HG03159 (cell line): ENCODE measurements around the gene FAM107B.

Source experiments
- ATAC-seq: cut with Tn5 transposase; IDR thresholded peaks from one replicate; pipeline ENCODE4 v1.9.1; 2021; ENCODE audit warnings: mild to moderate bottlenecking, moderate library complexity; ENCODE audit not compliant: unreplicated experiment

FAM107B gene

DNA sequence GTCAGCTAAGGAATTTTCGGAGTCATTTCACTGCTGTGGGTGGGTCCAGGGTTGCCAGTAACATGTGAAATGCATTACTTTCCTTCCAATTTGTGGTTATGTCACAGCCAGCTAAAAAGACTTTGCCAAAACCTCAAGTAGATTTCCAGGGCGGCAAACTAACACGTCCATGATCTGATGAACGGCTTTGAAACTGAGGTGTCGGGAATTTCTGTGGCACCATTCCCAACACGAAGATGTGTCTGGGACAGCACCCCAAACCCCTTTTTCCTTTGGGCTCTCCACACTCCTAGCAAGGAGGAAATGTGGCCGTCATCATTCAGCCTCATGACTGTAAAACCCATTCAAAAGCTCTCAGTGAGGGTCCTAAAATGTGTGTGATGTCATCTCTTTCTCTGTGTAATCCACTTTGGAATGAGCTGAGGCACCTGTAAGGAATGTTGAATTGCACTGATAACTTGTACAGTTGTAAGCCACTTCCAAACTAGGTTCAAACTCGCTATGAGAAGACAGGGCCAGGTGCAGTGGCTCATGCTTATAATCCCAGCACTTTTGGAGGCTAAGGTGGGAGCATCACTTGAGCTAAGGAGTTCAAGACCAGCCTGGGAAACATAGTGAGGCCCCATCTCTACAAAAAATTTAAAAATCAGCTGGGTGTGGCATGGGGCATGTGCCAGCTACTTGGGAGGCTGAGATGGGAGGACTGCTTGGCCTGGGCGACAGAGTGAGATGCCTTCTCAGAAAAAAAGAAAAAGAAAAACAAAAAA is 297.9 kb downstream of the FAM107B start:
- no peak for ATAC-seq

DNA sequence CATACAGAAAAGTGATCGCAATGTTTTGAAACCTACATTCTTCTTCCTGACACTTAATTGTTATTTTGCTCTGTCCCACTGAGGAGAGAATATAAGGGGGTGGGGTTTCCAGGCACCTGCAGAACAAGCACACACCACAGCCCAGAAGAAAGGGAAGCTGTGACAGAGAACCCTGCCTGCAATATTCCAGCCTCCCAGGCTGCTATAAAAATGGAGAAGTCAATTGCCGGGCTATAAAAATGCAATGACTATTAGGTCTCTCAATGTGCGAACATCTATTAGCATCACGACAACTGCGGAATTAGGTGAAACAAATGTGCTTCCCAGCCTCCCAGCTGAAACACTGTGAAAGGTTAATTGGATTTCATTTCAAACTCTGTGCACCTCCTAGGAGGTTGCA is 298.7 kb downstream of the FAM107B start:
- no peak for ATAC-seq

DNA sequence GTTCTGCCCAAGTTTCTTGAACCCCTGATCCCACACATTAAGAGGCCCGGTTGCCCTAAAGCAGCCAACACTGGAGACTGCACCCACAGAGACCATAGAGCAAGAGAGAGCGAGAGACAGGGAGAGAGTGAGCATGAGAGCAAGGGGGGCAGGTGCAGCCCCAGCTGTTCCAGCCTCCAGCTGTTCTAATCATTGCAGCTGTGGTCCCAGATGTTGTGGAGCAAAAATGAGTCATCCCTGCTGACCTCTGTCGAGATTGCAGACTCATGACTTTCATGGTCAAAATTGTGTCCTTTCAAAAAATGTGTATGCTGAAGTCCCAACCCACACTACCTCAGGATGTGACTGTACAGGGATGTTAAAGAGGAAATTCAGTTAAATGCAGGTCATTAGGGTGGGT is 300.0 kb downstream of the FAM107B start:
- no peak for ATAC-seq

DNA sequence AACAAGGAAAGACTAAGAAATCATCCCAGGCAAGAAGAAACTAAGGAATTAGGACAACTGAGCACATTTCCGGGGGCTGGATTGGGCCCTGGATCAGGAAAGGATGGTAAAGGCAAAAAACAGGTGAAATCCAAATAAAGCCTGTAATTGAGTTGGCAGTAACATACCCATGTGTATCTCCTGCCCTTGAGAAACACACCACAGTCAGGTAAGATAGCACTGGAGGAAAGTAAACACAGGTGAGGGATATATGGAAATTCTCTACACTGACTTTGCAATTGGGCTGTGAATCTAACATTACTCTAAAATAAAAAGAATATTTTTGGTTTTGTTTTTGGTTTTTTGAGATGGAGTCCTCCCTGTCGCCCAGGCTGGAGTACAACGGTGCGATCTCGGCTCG is 303.8 kb downstream of the FAM107B start:
- no peak for ATAC-seq

DNA sequence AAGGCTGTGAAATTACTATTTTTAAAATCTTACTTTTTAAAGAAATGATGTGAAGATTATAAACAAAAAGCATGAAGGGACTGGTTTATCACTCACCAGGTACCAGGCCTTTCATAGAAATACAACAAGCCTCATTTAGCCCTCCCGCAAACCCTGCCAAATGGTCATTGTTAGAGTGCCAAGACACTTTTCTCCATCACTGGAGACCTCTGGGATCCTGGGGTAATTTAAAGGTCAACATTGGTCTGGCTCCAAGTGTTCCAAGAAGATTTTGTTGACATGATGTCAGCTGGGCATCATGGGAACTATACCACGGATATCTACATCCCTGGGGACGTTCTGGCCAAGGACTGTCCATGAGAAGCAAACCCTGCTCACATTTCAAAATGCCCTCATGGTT is 306.0 kb downstream of the FAM107B start:
- no peak for ATAC-seq
